ENCODE measurements around the gene DKKL1.
A peak's percentile ranks its signal among the peaks of the same experiment; 100 is the strongest.

DKKL1 gene

DNA sequence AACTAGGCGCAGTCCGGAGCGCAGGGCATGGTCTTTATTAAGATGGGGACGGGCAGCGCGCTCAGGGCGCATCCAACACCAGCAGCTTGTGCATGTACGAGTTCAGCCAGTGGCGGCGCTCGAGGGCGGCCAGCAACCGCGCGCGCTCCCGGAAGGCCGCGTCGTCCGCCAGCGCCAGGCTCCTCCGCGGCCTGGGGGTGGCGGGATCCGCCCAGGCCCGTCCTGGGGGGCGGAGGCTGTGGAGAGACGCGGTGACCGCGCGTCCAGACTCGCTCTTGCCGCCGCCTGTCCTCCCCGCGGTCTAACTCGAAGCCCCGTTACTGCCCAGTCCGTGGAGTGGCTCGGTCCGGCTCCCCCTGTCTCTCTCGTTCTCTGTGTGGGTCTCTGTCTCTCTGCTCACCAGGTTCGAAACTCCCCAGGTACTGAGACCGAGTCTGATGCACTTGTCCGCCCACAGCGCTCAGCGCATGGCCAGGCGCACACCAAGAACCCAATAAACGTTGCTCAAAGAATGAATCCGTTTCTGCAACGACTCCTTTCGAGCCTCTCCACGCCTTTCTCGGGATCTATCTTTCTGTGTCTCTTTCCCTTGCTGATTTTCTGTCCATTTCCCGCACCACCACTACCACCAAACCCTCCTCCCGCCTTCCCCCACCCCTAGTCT is 58.9 kb downstream of the DKKL1 start:
- peak; percentile 38 for DNase-seq (ENCODE audit: low spot score)

DNA sequence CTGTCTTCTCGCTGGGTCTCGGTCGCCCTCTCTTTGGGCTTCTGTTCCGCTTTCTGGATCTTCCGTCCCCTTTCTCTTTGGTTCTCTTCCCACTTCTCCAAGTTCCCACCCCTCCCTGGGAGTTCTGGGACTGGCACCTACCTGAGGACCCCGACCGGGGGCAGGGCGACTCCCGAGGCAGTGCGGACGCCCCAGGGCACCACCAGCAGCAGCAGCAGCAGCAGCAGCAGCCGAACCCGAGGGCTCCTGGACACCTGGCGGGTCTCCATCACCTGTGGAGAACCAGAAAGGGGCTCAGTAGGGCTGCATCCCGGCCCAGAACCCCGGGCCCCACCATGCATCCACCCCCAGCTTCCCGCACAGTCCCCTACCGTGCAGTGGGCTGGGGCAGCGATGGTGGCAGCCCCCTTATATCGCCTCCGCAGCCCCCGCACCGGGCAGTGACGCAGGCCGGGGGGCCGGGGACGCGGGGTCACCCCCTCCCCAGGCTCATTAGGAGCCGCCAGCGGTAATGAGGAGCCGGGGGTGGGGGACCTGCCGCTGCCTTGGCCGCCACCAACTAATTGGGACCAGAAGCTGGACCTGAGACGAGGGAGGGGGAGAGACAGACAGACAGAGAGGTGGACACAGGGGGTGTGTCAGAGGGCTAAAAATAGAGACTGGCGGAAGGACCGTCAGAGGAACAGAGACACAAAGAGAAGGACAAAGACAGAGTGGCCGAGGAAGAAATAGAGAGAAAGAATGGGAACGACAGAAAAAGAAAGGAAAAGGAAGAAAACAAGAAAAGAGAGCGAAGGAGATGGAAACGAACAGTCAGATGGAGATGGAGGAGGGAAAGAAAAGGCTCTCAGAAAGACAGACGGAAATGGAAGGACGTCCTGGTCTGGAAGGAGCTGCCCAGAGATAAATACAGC is 59.7 kb downstream of the DKKL1 start, which contains the start of gene PTH2:
Gene PTH2, minus strand, starts transcription at position 371 of the 914 bp plus-strand sequence. Its CDS starts 102 bp downstream, at position 269.
- DNase-seq (ENCODE audit: low spot score) = no peak

DNA sequence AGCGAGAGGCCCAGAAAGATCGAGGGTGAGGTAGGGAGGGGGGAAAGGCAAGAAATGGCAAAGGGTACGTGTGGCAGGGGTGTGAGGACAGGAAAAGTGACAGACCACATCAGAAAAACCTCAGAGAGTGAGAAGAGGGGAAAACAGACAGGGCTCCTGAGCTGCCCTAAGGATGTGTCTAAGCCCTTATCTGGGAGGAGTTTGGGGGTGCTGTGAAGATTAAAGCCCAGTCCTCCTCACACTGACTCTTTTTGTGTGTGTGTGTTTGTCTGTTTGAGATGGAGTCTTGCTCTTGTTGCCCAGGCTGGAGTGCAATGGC is 60.3 kb downstream of the DKKL1 start:
- peak; percentile 20 for DNase-seq (ENCODE audit: low spot score)
